Subcutaneous adipose tissue (tissue), 4 donors: ENCODE data around the gene CALD1. TPM values are rescaled to one million over a fixed set of nuclear protein-coding genes. Genes with fewer than 3 reads are reported as not detected.

Experiments
- CTCF ChIP-seq: fragments of 450-650 bp; IDR thresholded peaks from one replicate; pipeline ENCODE4 v1.5.1; 2016; ENCODE audit warnings: low read depth, mild to moderate bottlenecking, control low read depth, antibody characterized with exemption, moderate library complexity
- total RNA-seq, 4 donors: library from RNA; depleted of rRNA; stranded (reverse); fragments of >200 nt; gene quantifications; one replicate each; pipeline ENCODE4 v1.1.0, GENCODE V29; 2016

Gene CALD1
- total RNA-seq, 4 donors from 2014 or later = 142 to 278 (median 240) TPM

- TF ChIP-seq CTCF = no peak
Observed at GRCh38 chr7:134839298-134839697, 59.9 kb downstream of the CALD1 start.

GRCh38 chr7:134842062-134842461 is 62.6 kb downstream of the CALD1 start:
- no peak for TF ChIP-seq CTCF

- no peak for TF ChIP-seq CTCF
Observed at GRCh38 chr7:134842886-134843430, 63.5 kb downstream of the CALD1 start.

GRCh38 chr7:134844200-134844599 is 64.8 kb downstream of the CALD1 start:
- no peak for TF ChIP-seq CTCF

GRCh38 chr7:134845461-134845860 is 66.0 kb downstream of the CALD1 start:
- TF ChIP-seq CTCF = no peak

- TF ChIP-seq CTCF = no peak
Observed at GRCh38 chr7:134847851-134848588, 68.6 kb downstream of the CALD1 start.

GRCh38 chr7:134850066-134850465 is 70.6 kb downstream of the CALD1 start:
- no peak for TF ChIP-seq CTCF
